ENCODE measurements around the gene PDE2A. TPM values are rescaled to one million over a fixed set of nuclear protein-coding genes. Genes with fewer than 3 reads are reported as not detected.

The PDE2A gene
- total RNA-seq, 1 donor from 2014 or later, result 63.2 TPM

DNA sequence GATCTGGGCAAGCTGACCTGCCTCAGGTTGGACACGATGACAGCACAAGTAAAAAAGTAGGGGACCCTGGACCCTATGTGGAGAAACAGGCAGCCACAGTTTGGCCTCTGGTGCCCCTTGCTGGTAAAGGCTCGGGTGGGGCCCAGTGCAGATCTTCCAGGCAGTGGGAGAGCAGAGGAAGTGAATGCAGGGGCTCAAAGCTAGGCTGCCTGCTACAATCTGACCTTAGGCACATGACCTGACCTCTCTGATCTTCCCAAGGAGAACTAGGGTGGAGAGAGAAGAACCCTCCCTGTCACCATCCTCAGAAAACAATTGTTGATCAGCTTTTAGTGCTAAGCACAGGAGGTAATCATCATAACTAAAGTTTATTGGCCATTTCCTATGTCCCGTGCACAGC is 76.5 kb downstream of the PDE2A start:
- no peak for DNase-seq (ENCODE audit: low spot score in 2 of 2)
- no peak for FAIRE-seq

DNA sequence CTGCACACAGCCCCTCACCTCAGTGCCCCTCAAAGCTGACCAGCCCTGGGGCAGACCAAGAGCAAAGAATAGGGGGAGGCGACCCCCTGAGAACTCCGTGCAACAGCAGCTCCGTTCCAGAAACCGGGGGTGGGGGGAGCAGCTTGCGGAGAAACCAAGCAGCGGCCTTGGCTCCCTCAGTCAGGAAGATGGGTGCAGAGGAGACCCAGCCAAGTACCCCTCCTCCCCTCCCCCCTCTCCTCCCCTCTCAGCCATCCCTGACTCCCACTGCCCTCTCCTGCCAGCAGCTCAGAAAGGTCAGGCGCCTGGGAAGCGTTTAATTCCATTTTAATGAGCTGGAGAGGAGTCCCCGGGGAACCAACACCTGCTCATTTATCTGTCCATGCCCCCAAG is 78.9 kb downstream of the PDE2A start:
- FAIRE-seq, result no peak
- DNase-seq (ENCODE audit: low spot score in 2 of 2), result no peak

DNA sequence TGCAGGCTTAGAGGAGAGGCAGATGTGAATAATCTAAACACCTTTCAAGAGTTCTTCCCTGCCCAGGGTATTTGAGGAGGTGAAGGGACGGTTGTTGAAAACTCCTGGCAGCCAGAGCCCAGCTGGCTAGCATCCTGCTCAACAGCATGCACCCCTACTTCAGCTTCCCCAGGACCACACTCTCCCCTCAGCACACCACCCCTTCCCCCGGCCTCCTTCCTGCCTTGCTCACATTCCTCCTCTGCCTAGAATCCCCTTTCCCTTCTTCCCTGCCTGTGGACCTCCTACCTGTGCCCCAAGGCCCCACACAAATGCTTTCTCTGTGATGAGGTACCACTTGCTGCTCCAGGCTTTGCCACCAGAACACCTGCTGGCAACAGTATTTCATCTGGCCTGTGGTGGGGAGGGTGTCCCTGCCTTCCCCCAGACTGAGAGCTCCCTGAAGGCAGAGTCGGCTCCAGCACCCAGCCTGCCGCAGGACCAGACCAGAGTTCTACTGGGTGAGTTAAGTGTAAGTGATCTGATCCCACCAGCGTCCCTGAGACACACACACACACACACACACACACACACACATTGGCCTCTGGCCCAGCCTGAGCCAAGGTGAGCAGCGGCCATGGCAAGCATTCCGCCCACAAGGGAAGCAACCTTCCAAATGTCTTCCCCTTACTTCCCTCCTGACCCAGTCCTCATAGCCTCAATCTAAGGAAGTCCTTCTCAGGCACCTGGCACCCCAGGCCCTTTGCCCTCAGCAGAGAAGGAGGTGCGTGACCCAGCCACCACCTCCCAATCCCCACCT is 79.5 kb downstream of the PDE2A start:
- no peak for FAIRE-seq
- no peak for DNase-seq (ENCODE audit: low spot score in 2 of 2)

DNA sequence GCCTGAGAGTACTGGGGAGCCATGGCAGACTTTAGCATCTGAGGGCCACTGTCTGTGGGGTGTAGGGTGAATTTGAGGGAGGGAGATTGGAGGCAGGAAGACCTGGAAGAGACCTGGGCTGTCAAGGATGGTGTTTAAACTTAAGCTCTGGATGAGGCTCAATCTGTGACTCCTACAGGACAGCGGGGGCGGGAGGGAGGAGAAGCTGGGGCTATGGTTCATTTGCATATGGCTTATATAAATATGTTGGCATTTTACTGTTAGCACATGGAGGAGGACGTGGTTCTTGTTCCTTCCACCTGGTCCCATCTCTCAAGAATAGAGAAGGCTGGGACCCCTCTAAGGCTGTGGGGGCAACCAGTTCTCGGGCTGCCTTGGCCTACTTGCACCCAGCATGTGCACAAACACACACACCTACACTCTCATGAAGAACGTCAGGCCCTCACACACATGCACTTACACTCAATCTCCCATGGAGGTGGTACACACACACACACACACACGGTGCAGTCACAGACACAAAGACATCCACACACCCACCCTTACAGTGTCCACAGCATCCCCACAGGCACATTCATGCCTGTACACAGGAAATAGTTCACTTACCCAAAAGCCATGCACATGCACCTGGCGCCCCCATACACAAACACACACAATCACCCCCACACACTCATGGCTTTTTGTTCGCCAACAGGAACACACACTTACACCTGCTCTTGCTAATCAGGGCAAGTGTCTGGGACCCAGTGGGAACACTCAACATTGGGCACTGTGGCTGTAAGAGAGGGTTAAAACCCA is 81.3 kb downstream of the PDE2A start:
- no peak for DNase-seq (ENCODE audit: low spot score in 2 of 2)
- no peak for FAIRE-seq

DNA sequence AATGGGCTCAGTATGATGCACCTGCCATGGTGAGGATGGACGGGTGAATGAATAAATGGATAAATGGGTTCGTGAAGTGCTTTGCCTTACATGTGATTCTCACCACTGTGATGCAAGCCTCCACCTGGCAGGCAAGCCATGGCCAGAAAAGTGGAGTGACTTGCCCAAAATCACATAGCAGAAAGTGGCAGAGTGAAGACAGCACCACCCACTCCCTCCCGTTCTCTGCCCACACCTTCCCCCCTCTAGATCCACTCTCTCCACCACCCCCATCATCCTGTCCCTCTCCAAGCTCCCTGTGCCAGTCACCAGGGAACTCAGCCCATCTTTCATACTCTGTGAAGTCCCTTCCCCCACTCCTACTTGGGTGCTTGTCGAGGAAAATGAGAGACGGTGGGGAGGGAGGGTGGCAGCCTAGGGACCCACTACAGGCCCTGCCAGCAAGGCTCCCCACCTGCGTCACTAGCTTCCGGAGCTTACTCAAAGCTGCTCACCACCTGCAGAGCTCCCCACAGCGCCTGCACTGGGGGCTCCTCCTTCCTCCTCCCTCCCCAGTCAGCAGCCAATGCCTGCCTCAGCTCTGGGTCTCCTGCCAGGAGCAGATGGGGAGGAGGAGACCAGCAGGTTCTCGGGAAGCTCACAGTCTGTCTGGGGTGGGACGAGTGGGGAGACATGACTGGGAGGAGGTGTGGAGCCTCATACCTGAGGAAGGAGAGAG is 82.3 kb downstream of the PDE2A start:
- DNase-seq (ENCODE audit: low spot score in 2 of 2), result no peak
- no peak for FAIRE-seq

DNA sequence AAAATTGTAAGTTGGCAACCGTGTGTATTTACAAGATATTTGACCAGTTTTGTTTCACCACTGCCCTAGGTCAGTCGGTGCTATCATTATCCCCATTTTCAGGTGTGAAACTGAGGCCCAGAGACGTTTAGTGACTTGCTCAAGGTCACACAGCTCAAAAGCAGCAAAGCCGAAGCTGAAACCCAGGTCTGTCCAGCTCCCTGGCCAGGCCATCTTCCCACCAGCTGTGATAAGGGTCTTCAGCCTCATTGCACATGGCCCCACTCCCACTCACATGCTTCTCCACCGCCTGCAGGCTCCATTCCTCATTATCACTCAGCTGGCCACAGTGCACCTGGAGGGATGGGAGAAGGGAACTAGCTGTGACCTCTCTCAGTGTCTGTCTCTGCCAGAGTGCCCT is 83.2 kb downstream of the PDE2A start:
- no peak for FAIRE-seq

DNA sequence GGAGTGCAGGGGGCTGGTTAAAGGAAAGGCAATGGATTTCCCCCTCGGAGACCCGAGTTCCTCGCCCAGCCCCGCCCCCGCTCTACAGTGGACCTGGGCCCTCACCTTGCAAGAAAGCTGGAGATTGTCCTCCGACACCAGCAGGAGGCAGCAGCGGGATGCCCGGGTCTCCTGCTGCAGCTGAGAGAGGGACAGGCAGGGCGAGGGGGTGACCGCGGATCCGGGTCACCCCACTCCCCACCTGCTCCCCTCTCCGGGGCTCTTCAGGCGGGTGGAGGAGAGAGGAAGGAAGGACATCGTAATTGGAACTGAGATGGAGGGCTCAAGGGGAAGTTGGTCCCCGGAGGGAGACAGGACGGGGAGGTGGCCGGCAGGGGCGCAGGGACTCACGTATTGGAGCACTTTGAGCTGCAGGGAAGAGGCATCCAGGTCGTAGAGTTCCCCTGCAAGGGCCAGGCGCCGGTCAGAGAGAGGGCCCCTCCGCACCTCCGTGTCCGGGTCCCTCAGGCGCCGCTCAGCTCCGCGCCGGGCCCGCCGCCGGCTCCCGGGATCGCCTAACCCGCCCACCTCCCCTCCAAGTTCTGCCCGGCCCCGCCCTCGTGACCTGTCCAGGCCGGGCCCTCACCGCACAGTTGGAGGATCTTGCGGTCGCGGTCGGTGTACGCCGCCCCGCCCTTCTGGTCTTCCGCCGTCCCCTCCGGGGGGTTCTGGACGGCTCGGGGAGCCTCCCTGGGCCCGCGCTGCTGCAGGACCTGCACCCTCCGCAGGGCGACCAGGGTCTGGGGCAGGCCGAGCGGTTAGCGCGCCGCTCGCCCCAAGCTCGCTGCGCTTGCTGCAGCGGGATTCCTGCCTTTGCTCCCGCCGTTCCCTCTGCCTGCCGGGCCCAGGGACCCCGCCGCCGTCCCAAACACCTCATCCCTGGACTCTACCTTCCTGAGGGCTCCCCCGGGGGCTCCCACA is 84.1 kb downstream of the PDE2A start:
- DNase-seq (ENCODE audit: low spot score in 2 of 2) (no peak), FAIRE-seq (no peak)

More for the DNA sequence above, 83.2 kb downstream of the PDE2A start:
- DNase-seq (ENCODE audit: low spot score in 2 of 2), result no peak

DNA sequence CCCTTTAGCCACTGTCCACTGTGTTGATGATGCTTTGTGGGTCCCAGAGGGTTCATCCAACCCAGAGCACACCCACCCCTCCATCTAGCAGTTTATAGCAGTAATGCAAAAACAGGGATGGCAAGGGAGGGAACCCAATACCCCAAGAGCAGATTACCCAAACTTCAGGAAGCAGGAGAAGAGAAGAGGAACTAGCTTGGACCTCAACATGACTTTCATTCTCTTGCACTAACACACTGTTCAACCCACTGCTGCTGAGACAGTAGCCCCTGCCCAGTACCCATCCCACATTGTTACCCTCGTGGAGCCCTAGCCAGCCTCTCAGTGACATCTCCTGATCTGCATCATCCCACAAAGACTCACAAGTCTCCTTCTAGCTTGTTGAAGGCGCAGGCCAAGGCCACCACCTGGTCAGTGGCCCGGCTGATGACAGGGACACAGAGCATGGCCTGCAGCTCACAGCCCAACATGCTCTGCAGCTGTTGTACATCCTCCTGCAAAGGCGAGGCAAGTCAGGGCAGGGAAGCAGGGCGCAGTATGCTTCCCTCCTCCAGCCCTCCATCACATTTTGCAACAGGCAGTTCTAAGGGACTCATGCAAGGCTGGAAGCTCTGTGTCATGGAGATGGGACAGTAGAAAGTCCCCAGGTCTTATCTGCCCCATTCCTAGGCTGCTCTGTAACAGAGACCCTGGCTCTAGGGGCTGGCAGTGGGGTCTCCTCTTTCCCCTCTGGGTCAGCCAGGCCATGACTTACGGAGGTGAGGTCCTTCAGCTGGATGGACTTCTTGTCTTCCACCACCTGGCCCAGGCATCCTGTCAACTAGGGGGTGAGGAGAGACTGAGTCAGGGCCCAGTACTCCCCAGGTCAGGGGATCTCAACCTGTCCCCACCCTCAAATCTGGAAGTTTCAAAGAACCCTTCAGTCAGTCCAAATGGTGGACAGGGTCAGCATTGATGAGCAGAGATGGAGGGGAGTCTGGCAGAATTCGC is 85.5 kb downstream of the PDE2A start:
- DNase-seq (ENCODE audit: low spot score in 2 of 2), result no peak
- no peak for FAIRE-seq

DNA sequence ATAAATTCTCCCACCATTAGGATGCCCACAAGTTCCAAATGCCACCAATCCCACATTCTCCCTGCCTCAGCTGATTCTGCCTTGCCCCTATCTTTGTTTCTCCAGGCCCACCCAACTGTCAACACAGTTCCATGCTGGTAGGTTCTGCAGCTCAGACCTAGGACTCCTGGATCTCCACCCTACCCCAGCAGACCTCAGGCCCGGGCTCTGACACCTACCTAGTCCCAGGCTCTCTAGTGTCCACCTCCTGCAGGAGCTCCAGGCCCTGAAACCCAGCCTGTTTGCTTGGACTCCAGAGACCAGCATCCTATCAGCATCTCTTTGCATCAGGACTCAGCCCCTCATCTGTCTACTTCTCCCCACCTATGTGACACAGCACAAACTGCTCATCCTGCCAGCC is 86.5 kb downstream of the PDE2A start:
- no peak for FAIRE-seq
- no peak for DNase-seq (ENCODE audit: low spot score in 2 of 2)

DNA sequence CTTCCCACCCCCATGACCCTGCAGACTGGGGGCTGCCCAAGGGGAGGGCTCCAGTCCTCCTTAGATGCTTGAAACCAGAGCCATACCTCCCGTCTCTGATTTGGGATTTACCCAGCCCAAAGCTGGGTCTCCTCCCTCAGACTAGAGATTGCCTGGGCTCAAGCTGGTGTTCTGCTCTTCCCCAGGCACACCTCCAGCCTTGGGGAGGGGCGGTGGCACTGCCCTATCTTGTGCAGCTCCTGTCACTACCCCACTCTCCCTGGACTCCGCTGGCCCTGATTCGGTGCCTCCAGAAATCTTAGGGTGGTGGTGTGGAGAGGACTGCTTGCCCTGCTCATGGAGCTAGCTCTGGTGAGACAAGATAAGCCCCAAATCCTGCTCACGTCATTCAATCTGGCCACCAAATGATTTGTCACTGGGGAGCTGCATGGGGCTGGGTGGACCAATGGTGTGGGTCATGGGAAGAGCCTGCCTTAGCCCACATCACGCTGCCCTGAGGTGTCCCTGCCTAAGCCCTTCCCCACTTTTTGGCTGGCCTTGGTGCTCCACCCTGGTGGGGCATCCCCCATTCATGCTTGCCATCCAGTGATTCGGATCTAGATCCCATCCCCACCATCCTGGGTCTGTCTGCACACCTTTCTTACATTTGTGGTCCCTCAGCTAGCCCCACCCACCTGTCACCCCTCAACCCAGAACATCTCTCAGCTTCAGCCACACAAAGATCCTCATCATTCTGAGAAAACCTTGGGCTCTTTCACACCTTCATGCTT is 87.7 kb downstream of the PDE2A start:
- DNase-seq (ENCODE audit: low spot score in 2 of 2) (no peak), FAIRE-seq (no peak)

DNA sequence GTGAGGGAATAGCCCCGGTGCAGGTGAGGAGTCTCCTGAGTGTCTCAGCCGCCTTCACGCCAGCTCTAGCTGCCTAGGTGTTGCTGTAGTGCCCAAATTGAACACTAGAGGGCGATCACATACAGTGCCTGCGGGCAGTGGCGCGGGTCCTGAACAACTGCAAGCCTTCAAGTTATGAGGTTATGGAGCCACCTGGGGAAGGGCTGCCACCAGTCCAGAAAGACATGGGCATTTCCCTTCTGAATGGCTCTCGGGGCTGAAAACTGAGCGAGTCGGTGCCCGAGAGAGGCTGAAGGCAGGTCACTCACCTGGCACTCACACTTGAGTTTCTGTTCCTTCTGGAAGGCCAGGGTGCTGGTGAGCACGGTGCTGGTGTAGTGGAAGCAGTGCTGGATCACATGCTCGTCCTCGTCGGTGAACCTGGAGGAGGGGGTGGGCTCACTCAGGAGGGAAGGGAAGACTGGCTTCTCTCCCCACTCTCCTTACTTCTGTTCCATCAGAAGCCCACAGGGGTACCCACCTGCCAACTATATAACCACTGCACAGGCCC is 88.4 kb downstream of the PDE2A start:
- DNase-seq (ENCODE audit: low spot score in 2 of 2) (peak; percentile 84 to 86), FAIRE-seq (no peak)

DNA sequence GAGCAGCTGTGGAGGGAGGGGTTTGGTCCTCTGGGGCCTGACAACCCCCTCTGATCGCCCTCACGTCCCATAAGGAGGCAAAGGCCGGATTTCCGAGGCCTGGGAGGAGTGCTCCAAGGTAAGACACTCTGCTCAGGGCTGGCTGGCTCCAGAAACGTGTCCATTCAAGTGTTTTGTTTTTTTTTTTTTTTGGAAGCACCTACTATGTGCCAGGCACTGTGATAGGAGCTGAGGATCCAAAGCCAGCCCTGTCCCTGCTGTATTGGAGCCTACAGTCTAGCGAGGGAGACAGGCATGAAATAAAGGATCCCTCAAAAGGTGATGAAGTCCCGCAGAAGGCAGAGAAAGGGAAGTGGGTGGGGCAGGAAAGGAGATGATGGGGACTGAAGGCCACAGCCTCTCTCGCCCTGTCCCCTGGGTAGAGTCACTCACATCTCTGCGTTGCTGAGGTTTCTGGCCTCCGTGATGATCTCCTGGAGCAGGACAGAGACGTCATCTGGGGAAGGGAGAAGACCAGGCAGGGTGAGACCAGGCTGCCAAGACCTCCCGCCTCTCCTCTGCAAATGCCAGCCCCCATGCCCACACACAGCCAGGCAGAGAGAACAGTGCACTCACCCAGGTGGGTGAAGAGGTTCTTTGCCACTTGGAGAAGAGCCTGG is 89.2 kb downstream of the PDE2A start:
- no peak for FAIRE-seq
- DNase-seq (ENCODE audit: low spot score in 2 of 2), result no peak

DNA sequence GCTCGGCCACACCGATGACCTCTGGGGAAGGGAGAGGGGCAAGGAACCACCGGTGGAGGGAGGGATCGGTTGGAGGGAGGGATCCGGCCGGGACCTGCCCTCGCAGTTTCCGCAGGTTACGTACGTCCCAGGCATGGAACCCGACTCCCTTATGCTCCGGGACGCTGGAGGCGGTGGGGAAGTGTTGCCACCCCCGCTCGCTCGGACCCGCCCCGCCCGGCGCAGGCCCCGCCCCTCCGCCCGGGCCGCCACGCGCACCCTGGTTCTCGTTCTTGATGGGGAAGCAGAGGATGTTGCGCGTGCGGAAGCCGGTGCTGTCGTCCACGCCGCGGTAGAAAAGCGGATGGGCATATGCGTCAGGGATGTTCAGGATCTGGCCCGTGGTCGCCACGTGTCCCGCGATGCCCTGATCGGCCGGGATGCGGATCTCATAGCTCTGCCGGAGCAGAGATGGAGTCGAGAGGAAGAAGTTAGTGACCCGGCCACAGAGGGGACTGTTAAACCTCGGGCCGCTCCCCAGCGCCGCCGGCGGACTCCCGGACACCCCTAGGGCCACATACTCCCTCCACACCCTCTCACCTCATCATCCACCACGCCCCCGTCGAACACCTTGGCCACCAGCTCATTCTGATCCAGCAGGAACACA is 89.8 kb downstream of the PDE2A start:
- peak in 1 of 2 donors; percentile 60 for DNase-seq (ENCODE audit: low spot score in 2 of 2)
- FAIRE-seq, result no peak

DNA sequence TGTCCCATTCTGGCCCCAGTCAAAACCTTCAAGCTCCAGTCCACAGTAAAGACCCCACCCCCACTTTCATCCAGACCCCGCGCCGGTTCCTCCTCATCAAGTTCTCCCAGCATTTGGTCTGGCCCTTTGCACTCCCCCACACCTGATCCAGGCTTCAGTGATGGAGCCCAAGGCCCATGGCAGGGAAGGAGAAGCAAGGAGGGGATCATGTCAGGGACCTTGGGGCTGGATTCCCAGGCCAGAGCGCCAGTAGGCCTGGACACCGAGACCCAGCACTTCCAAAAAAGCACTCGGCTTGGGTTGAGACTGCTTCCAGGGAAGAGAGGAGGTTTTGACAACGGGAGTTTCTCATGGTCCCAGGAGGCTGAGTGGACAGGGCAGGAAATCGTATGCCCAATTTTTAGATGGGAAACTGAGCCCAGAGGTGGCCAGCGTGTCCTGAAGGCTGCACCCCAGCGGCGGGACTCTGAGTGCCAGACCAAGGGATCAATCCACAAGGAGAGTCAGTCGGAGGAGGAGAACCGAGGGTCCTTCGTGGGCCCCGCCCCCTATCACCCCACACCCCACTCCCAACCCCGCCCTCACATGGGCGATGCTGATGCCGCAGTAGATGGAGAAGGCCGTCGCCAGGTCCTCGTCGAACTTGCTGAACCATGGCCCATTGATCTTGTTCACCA is 90.5 kb downstream of the PDE2A start:
- DNase-seq (ENCODE audit: low spot score in 2 of 2) (no peak), FAIRE-seq (no peak)

DNA sequence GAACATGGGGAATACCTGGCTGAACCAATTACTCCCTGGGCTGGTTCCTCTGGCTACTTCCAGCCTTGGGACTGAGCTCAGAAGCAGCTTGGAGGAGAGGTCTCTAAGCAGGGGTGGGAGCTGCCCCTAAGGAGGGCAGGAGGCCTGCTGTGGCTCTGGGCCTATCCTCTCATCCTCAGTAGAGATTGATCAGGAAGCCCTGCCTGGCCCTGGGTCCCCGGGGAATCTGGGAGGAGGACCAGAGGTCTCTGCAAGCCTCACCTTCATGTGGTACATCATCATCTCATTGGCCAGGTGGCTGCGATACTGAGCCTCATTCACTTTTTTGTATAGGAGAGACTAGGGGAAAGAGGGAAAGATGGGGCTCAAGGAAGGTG is 91.1 kb downstream of the PDE2A start:
- FAIRE-seq (no peak), DNase-seq (ENCODE audit: low spot score in 2 of 2) (no peak)

Measured in frontal cortex (tissue), 4 donors.